ENCODE measurements around the gene PGK1.

DNA sequence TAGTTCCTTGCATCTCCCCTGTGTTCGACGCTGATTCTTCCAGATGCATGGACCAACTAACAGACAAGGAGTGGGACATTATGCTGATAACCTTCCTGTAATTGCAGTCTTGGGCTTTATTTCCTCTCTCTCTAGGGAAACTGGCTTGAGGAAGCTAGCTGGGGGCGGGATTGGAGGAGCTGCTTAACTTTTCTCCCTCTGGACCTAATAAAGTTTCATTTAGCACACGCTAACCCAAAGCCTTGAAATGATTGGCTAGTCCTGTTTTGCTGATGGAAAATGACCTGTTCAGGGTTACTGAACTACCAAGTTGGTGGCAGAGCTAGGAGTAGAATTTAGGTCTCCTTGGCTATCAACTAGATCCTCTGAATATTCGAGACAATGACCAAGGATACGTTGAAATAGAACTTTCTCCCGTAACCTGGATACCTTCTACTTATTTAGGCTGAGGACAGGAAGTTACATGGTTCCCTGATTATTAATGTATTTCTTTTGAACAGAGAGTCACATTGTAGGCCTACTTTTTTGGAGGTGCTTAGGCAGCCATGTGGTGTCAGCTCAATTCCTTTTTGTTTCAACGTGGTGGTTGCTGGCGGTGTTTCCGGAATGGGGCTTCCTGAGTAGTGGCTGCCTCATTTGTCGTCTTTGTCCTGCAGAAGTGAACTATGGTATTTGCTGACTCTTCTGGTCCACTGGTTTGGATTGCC, 2.0 kb downstream of the PGK1 start:
- TF ChIP-seq POLR2AphosphoS5 (IDR thresholded peaks at IDR 0.05; ENCODE audit: low read depth, low read length) (no peak), SIN3A (IDR thresholded peaks at IDR 0.05; ENCODE audit: borderline replicate concordance, insufficient read depth, low read length) (no peak)
- TF ChIP-seq, protein P1, sequence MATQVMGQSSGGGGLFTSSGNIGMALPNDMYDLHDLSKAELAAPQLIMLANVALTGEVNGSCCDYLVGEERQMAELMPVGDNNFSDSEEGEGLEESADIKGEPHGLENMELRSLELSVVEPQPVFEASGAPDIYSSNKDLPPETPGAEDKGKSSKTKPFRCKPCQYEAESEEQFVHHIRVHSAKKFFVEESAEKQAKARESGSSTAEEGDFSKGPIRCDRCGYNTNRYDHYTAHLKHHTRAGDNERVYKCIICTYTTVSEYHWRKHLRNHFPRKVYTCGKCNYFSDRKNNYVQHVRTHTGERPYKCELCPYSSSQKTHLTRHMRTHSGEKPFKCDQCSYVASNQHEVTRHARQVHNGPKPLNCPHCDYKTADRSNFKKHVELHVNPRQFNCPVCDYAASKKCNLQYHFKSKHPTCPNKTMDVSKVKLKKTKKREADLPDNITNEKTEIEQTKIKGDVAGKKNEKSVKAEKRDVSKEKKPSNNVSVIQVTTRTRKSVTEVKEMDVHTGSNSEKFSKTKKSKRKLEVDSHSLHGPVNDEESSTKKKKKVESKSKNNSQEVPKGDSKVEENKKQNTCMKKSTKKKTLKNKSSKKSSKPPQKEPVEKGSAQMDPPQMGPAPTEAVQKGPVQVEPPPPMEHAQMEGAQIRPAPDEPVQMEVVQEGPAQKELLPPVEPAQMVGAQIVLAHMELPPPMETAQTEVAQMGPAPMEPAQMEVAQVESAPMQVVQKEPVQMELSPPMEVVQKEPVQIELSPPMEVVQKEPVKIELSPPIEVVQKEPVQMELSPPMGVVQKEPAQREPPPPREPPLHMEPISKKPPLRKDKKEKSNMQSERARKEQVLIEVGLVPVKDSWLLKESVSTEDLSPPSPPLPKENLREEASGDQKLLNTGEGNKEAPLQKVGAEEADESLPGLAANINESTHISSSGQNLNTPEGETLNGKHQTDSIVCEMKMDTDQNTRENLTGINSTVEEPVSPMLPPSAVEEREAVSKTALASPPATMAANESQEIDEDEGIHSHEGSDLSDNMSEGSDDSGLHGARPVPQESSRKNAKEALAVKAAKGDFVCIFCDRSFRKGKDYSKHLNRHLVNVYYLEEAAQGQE (IDR thresholded peaks at IDR 0.05; ENCODE audit: insufficient read depth in 1 of 2, low read depth in 2 of 2, low read length in 2 of 2): no peak
